ENCODE results near the gene CACNA1I. TPM values are rescaled to one million over a fixed set of nuclear protein-coding genes. Genes with fewer than 3 reads are reported as not detected.

Gene CACNA1I
- polyA plus RNA-seq, 1 of the 3 experiments (the other 2 are of a cell fraction), result not detected

- no peak overlapping the region for H3K27ac ChIP-seq (ENCODE audit: low read depth in 2 of 2, low read length in 1 of 2)
- no peaks in the 10 kb centered on the region for H3K9me3 ChIP-seq
- WGBS (ENCODE audit: low lambda C conversion rate), result 71% methylated on average over 4 of the region's 8 CpGs
- H3F3A ChIP-seq (replicated peaks; ENCODE audit: insufficient read depth), result no peaks in the 10 kb centered on the region
- H2AFZ ChIP-seq (ENCODE audit: low read depth), result no peak overlapping the region
- ChIA-PET POLR2A (no interaction called here), CTCF (interaction anchor here (1.0 to 1.4 kb wide), 2 partner anchors 30 to 427 kb away, joined by 3 read pairs; no protein-coding TSS in a partner anchor)
- no peak overlapping the region for H3K4me3 ChIP-seq (ENCODE audit: low read depth in 2 of 2, low read length in 1 of 2)
- peaks cover 0 to 11% of the 10 kb centered on the region in 2 experiments; a peak in 1 of 4 replicates for H3K4me1 ChIP-seq (ENCODE audit: control insufficient read depth in 1 of 2, insufficient read depth in 2 of 2, low read depth in 1 of 2, low read length in 1 of 2)
- H3K27me3 ChIP-seq (ENCODE audit: insufficient read depth), result no peaks in the 10 kb centered on the region
- DNase-seq, result no peak
- H3K9me2 ChIP-seq, result no peaks in the 10 kb centered on the region
- no peaks in the 10 kb centered on the region for H3K79me2 ChIP-seq (ENCODE audit: insufficient read depth)
- TF ChIP-seq FOXJ3 (CRISPR knock-in tag; IDR thresholded peaks at IDR 0.05) (no peak), TEAD4 (IDR thresholded peaks at IDR 0.05; ENCODE audit: borderline replicate concordance, insufficient read depth) (no peak), MAX (IDR thresholded peaks at IDR 0.05; ENCODE audit: low read depth) (no peak), ZBTB33 (IDR thresholded peaks at IDR 0.05; ENCODE audit: borderline replicate concordance, low read depth) (no peak), EZH2phosphoT487 (IDR thresholded peaks at IDR 0.05; ENCODE audit: borderline replicate concordance, low read depth) (no peak), RXRA (IDR thresholded peaks at IDR 0.05; ENCODE audit: borderline replicate concordance, low read depth) (no peak), USF1 (IDR thresholded peaks at IDR 0.05; ENCODE audit: borderline replicate concordance, low read depth) (no peak), NFIC (IDR thresholded peaks at IDR 0.05; ENCODE audit: borderline replicate concordance) (no peak), FOXM1 (IDR thresholded peaks at IDR 0.05; ENCODE audit: low read depth) (no peak), RAD21 (IDR thresholded peaks at IDR 0.05; ENCODE audit: low read length) (no peak), CHD2 (IDR thresholded peaks at IDR 0.05; ENCODE audit: low read length, partially characterized antibody) (no peak), CTCF (IDR thresholded peaks at IDR 0.05) (no peak), GATA2 (CRISPR knock-in tag; IDR thresholded peaks at IDR 0.05) (no peak), REST (IDR thresholded peaks at IDR 0.05; ENCODE audit: low read depth, low read length) (no peak), SIN3A (IDR thresholded peaks at IDR 0.05; ENCODE audit: borderline replicate concordance, low read depth, low read length) (no peak), PBX3 (IDR thresholded peaks at IDR 0.05) (no peak)
- H3K36me3 ChIP-seq (replicated peaks in 1 of 2; ENCODE audit: control insufficient read depth in 1 of 2, insufficient read depth in 2 of 2, low read length in 1 of 2), result no peaks in the 10 kb centered on the region
- H3K4me2 ChIP-seq, result no peak overlapping the region
- no peaks in the 10 kb centered on the region for H4K20me1 ChIP-seq (ENCODE audit: insufficient read depth)
- H3K9ac ChIP-seq, result no peak overlapping the region
These were observed 26.8 kb downstream of the CACNA1I start for GRCh38 chr22:39597236-39597869.

All from SK-N-SH (cell line).